ENCODE results near the gene RCN2. TPM values are rescaled to one million over a fixed set of nuclear protein-coding genes. Genes with fewer than 3 reads are reported as not detected.
"Not testable (repeated sequence)": the region's sequence is repeated elsewhere in the genome, so short reads cannot be mapped to it uniquely, and the experiment has no call there.

RCN2 gene, protein sequence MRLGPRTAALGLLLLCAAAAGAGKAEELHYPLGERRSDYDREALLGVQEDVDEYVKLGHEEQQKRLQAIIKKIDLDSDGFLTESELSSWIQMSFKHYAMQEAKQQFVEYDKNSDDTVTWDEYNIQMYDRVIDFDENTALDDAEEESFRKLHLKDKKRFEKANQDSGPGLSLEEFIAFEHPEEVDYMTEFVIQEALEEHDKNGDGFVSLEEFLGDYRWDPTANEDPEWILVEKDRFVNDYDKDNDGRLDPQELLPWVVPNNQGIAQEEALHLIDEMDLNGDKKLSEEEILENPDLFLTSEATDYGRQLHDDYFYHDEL
- 52.5 and 76.8 TPM in 2 replicates for total RNA-seq

DNA sequence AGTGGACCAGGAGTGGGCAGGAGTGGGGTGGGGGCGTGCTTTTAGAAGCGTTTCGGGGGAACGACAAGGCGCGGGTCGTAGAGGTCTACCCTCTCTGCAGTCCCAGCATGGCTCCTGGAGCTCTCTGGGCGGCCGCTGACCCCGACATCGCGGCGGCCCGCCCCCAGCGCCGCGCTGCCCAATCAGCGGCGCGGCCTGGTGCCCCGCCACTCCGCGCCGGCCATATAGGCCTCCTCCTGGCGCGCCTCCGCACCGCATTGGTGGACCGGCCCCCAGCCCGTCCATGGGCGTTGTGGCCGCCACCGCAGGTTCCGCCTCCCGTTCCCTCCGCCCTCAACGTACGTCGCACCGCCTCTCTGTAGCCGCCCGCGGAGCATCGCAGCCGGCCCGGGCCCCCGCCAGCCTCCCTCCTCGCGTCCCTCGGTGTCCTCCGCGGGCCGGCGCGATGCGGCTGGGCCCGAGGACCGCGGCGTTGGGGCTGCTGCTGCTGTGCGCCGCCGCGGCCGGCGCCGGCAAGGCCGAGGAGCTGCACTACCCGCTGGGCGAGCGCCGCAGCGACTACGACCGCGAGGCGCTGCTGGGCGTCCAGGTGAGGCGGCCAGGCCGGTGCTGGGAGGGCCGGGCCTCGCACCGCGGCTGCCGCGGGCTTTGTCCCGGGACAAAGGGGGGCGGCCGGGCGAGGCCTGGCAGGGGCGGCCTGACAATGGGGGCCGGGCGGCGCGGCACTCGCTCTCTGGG is at the start of gene RCN2:
Gene RCN2 (plus strand): TSS at position 353 of the 738 bp plus-strand sequence. CDS start 93 bp downstream, at position 446.
- no peak for DNase-seq (ENCODE audit: extremely low read depth, low read depth, low spot score)

DNA sequence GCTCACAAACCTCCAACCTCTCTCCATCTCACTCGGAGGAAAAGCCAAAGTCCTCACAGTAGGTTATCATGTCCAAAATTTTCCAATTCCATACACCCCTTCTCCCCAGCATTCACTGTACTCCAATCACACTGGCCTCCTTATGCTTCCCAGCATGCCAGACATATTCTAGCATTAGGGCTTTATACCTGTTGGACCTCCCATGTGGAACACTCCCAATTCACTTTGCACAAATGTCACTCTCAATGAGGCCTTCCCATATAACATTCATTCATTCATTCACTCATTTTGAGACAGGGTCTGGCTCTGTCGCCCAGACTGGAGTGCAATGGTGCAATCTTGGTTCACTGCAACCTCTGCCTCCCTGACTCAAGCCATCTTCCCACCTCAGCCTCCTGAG is 46.3 kb upstream of the RCN2 start:
- no peak for DNase-seq (ENCODE audit: extremely low read depth, low read depth, low spot score)

DNA sequence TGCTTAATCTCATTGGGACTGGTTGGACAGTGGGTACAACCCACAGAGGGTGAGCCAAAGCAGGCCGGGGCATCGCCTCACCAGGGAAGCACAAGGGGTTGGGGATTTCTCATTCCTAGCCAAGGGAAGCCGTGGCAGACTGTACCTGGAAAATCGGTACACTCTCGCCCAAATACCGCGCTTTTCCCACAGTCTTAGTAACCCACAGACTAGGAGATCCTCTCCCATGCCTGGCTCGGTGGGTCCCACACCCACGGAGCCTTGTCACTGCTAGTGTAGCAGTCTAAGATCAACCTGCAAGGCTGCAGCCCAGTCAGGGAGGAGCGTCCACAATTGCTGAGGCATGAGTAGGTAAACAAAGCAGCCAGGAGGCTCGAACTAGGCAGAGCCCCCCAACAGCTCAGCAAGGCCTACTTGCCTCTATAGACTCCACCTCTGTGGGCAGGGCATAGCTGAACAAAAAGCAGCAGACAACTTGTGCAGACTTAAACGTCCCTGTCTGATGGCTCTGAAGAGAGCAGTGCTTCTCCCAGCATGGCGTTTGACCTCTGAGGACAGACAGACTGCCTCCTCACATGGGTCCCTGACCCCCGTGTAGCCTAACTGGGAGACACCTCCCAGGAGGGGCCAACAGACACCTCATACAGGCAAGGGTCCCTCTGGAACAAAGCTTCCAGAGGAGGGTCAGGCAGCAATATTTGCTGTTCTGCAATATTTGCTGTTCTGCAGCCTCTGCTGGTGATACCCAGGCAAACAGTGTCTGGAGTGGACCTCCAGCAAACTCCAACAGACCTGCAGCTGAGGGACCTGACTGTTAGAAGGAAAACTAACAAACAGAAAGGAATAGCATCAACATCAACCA is 44.0 kb upstream of the RCN2 start:
- DNase-seq (ENCODE audit: extremely low read depth, low read depth, low spot score) = not testable (repeated sequence)

DNA sequence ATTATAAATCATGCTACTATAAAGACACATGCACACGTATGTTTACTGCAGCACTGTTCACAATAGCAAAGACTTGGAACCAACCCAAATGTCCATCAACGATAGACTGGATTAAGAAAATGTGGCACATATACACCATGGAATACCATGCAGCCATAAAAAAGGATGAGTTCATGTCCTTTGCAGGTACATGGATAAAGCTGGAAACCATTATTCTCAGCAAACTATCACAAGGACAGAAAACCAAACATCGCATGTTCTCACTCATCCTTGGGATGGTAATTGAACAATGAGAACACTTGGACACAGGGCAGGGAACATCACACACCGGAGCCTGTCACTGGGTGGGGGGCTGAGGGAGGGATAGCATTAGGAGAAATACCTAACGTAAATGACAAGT is 38.7 kb upstream of the RCN2 start:
- not testable (repeated sequence) for DNase-seq (ENCODE audit: extremely low read depth, low read depth, low spot score)

DNA sequence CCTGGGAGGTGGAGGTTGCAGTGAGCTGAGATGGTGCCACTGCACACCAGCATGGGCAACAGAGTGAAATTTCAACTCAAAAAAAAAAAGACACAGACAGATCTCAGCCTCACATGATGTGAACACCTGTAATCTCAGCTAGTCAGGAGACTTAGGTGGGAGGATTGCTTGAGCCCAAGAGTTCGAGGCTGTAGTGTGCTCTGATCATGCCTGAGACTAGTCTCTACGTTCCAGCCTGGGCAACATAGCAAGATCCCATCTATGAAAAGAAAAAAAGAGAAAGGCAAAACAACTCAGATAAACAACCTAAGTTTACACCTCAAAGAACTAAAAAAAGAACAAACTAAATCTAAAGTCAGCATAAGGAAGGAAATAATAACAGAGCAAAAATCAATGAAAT is 37.4 kb upstream of the RCN2 start:
- DNase-seq (ENCODE audit: extremely low read depth, low read depth, low spot score) = no peak

DNA sequence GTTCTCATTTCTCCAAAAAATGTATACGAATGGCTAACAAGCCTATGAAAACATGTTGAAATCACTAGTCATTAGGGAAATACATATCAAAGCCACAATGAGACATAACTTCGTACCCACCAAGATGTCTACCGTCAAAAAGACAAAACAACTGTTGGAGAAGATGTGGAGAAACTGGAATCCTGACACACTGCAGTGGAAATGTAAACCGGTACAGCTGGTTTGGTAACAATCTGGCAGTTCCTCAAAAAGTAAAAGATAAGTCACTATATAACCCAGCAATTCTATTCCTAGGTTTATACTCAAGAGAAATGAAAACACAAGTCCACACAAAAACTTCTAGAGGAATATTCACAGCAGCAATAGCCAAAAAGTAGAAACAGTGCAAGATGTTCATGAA is 33.4 kb upstream of the RCN2 start:
- no peak for DNase-seq (ENCODE audit: extremely low read depth, low read depth, low spot score)

DNA sequence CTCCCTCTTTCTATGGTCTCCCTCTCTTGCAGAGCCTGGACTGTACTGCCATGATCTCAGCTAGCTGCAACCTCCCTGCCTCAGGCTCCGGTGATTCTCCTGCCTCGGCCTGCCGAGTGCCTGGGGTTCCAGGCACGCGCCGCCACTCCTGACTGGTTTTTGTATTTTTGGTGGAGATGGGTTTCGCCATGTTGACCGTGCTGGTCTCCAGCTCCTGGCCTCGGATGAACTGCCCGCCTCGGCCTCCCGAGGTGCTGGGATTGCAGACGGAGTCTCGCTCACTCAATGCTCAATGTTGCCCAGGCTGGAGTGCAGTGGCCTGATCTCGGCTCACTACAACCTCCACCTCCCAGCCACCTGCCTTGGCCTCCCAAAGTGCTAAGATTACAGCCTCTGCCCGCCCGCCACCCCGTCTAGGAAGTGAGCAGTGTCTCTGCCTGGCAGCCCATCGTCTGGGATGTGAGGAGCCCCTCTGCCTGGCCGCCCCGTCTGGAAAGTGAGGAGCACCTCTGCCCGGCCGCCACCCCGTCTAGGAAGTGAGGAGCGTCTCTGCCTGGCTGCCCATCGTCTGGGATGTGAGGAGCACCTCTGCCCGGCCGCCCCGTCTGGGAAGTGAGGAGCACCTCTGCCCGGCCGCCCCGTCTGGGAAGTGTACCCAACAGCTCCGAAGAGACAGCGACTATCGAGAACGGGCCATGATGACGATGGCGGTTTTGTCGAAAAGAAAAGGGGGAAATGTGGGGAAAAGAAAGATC is 32.2 kb upstream of the RCN2 start:
- DNase-seq (ENCODE audit: extremely low read depth, low read depth, low spot score) = not testable (repeated sequence)

DNA sequence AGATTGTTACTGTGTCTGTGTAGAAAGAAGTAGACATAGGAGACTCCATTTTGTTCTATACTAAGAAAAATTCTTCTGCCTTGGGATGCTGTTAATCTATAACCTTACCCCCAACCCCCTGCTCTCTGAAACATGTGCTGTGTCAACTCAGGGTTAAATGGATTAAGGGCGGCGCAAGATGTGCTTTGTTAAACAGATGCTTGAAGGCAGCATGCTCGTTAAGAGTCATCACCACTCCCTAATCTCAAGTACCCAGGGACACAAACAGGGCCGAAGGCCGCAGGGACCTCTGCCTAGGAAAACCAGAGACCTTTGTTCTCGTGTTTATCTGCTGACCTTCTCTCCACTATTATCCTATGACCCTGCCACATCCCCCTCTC is 31.6 kb upstream of the RCN2 start:
- DNase-seq (ENCODE audit: extremely low read depth, low read depth, low spot score) = not testable (repeated sequence)

DNA sequence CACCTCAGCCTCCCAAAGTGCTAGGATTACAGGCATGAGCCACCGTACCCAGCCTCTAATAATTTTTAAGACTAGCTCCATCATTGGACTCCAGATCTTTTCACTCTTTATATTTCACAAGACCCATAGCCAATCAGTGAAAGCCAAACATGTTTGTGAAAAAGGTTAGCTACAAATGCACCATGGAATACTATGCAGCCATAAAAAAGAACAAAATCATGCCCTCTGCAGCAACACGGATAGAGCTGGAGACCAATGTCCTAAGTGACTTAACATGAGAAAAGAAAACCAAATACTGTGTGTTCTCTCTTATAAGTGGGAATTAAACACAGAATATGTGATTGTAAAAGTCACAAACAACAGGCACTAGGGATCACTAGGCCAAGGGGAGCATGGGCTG is 29.6 kb upstream of the RCN2 start:
- no peak for DNase-seq (ENCODE audit: extremely low read depth, low read depth, low spot score)

DNA sequence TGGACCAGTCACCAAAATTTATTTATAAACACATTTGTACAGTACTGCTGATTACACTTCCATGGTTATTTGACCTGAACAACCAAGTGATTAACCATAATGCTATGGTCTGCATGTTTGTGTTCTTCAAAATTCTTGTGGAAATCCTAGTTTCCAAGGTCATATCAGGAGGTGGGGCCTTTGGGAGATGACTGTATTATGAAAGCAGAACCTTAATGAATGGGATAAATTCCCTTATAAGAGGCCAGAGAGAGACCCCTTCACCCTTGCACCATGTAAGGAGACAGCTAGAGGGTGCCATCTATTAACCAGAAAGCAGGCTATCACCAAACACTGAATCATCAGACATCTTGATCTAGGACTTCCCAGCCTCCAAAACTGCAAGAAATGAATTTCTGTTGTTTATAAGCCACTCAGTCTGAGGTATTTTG is 28.3 kb upstream of the RCN2 start:
- no peak for DNase-seq (ENCODE audit: extremely low read depth, low read depth, low spot score)

DNA sequence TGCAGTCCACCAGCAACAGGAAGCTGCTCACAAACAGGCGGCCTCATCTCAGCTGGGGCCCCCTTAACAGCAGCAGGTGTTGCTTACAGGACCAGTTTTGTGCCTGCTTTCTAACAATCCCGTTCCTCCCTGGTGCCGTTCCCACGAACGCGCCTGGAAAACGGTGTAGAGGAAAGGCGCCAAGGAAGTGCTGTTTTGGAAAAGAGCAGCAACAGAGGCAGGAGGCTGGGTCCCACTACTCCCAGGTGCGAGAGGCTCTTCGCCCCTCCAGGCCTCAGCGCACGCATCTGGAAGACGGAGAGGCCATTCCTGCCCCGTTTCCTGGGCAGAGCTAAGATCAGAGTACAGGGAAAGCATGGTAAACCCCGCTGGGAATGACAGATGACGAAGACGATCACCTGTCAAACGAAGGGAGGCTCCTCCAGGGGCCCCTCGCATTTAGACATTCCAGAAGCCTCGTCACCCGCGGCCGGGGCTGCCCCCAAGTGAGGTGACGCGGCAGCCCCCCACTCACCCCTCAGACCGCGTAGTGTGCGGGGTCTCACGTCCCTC is 27.0 kb upstream of the RCN2 start:
- DNase-seq (ENCODE audit: extremely low read depth, low read depth, low spot score) = no peak

DNA sequence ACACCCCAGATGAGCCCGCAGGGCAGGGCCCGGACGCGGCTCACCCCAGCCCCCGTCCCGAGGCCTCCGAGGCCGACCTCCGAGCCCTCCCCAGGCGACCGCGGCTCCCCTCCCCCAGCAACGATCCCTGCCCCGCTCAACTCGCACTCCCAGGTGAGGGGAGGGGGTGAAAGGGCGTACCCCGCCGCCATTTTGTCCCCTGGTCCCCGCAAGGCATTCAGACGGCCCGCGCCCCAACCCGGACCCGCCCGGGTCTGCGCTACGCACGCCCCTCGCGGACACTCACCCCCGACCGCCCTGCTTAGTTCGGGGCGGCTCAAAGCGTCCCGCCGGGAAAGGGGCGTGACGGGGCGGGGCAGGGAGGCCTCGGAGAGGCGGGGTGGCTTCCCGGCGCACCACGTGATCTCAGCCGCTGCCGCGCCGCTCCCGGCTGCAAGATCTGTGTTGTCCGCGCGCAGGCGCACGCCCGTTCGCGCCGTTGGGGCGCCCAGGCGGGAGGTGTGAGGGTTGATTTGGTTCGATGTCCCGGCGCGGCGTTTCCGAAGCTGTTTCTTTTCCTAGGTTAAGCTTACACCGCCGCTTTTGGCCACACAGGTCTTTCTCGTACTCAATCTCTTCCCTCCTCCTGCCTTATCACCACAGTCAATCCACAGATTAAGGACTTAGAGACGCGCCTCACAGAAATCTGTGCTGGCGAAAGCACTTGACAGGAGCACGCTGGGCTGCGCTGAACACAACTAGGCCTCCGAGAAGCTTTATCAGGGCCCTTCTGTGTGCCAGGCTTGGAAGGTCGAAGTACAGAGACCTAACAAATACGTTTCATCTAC is 26.3 kb upstream of the RCN2 start, which contains the start of gene SCAPER:
Gene SCAPER (minus strand): TSS at position 328 of the 827 bp plus-strand sequence. CDS start 21,523 bp downstream, outside the sequence.
- DNase-seq (ENCODE audit: extremely low read depth, low read depth, low spot score) = peak; percentile 23

DNA sequence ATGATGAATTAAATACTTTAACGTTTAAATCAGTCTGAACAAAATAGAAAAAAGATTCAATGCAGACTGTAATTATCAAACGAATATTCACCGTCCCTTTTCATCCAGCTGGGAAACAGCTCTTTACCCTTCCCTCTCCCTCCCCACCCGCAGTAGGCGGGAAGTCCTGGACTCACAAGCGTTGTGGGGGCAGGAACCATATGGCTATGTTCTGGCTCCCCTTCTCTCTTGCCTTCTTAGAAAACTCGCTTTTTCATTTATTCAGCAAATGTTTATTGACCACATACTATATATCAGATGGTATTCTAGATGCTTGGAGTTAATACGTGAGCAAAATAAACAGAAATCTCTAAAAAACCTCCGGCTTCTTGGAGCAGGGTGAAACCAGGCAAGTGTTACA is 25.7 kb upstream of the RCN2 start:
- no peak for DNase-seq (ENCODE audit: extremely low read depth, low read depth, low spot score)

DNA sequence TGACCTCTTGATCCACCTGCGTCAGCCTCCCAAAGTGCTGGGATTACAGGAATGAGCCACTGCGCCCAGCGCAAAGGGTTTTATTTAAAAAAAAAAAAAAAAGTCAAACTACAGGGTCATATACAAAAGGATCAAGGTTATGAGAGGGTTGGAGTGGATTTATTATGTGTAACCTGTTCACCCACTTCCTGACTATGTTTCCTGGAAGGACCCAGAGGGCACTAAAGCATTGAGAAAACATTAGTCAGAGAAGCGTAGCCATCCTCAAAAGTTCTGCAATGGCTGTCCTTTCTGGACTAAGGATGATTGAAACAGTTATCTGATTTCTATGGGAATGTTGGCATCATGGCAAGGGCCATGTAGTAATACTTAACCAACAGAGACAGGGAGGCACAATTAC is 19.1 kb upstream of the RCN2 start:
- DNase-seq (ENCODE audit: extremely low read depth, low read depth, low spot score) = no peak

DNA sequence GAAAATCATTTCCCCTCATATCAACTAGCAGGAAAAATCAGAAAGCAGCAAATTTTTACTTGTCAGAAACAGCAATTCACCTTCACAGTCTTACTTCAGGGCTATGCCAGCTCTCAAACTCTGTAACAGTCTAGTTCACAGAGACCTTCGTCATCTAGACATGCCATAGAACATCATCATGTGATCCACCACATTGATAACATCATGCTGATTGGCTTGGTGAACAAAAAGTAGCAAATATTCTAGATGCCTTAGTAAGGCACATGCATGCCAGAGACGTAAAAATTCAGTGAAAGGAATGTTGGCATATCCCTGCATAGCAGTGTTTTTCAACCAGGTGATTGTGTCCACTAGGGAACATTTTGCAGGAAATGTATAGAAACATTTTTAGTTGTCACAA is 17.8 kb upstream of the RCN2 start:
- no peak for DNase-seq (ENCODE audit: extremely low read depth, low read depth, low spot score)

DNA sequence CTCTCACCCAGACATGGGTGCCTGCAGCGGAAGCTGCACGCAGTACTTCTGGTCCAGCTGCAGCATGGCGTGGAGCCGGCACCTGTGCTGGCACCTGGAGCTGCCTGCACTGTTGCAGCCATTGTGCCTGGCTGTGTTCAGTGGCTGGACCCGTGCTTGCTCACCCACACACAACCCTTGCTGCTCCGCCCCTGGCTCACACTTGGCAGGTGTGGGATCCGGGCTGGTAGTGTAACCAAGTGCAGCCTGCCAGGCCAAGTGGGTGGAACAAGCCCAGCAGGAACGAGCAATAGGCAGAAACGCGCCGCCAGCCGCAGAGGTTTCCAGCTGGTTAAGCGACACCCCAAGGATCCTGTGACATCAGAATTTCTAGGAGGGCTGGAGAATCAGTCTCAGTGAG is 15.2 kb upstream of the RCN2 start:
- no peak for DNase-seq (ENCODE audit: extremely low read depth, low read depth, low spot score)

DNA sequence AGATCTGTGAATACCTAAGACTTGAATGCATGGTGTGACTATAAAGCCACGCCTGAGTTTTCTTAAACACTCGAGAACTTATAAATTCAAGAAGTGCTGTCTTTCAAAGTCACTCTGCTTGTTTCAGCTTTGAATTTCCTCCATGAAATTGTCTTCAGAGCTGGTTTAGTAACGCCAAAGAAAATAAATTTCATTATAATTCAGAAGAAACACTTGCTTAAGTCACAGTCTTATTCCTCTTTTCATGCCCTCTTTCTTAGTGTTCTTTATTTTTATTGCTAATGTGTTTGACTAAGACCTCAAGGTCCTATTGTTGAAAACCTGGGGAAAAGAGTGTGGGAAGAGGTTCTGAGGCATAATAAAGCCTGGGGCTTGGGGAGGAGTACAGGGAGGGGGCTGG is 3.3 kb upstream of the RCN2 start:
- DNase-seq (ENCODE audit: extremely low read depth, low read depth, low spot score) = no peak

DNA sequence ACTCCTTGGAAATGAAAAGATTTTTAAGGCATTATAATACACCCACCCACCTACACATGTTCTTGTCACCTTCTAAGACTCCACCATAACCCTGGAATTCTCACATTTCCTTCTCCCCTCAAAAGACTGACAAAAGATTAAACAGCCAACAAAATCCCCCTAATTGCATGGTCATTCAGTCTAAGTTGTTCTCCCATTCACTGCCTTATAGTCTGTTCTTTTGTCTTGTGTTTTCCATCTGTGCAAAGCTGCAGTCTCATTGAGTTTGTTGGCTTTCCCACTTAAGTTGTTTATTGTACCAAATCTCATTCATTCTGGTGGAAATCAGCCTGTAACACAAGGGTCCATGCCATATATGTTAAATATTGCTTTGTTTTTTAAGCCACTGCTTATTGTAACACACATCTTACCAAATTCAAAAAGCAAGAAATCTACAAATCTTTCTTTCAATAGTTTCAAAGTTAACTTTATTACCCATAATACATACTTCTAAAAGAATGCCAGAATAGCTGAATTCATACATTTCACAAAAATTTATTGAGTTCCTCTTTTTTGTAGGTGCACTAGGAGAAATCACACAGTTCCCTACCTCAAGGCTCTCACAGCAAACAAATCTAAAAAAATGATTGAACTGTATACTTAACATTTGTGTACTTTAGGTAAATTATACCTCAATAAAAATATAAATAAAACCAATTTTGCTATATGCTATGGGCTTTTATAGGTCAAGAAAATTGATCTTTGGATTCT is 2.4 kb upstream of the RCN2 start:
- DNase-seq (ENCODE audit: extremely low read depth, low read depth, low spot score) = no peak

Data from glomerular endothelial cell (primary cell).